ENCODE measurements around the gene NPIPB2. TPM values are rescaled to one million over a fixed set of nuclear protein-coding genes. Genes with fewer than 3 reads are reported as not detected.

Gene NPIPB2
- total RNA-seq, 1 experiment from 2014 or later = 10.3 TPM

GRCh38 chr16:11884035-11884434 is 57.8 kb downstream of the NPIPB2 start:
- TF ChIP-seq, protein P1, sequence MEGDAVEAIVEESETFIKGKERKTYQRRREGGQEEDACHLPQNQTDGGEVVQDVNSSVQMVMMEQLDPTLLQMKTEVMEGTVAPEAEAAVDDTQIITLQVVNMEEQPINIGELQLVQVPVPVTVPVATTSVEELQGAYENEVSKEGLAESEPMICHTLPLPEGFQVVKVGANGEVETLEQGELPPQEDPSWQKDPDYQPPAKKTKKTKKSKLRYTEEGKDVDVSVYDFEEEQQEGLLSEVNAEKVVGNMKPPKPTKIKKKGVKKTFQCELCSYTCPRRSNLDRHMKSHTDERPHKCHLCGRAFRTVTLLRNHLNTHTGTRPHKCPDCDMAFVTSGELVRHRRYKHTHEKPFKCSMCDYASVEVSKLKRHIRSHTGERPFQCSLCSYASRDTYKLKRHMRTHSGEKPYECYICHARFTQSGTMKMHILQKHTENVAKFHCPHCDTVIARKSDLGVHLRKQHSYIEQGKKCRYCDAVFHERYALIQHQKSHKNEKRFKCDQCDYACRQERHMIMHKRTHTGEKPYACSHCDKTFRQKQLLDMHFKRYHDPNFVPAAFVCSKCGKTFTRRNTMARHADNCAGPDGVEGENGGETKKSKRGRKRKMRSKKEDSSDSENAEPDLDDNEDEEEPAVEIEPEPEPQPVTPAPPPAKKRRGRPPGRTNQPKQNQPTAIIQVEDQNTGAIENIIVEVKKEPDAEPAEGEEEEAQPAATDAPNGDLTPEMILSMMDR (IDR thresholded peaks at IDR 0.05) = no peak
- TF ChIP-seq POLR2AphosphoS5 (IDR thresholded peaks at IDR 0.05; ENCODE audit: low read depth, low read length) (no peak), SIN3A (IDR thresholded peaks at IDR 0.05; ENCODE audit: borderline replicate concordance, insufficient read depth, low read depth, low read length) (no peak), REST (IDR thresholded peaks at IDR 0.05; ENCODE audit: insufficient read depth in 1 of 2, low read depth in 2 of 2, low read length in 1 of 2) (no peak), TCF7L2 (IDR thresholded peaks at IDR 0.05; ENCODE audit: low read depth, low read length) (no peak)
- no TSS peak for BruUV-seq (replicated peaks)
- CTCF ChIA-PET = no interaction called here
- H3K9me3 ChIP-seq (ENCODE audit: control insufficient read depth, insufficient read depth, low read depth, low read length) = no peaks in the 10 kb centered on the region
- H3K4me3 ChIP-seq (ENCODE audit: low read depth in 2 of 2, low read length in 2 of 2) = no peak overlapping the region
- POLR2A ChIA-PET = no interaction called here
- intact Hi-C loops (cut with micrococcal nuclease; ENCODE audit: unreplicated experiment) = no loop called here
- H3K4me1 ChIP-seq (ENCODE audit: control insufficient read depth, insufficient read depth, low read length) = no peaks in the 10 kb centered on the region
- no peak overlapping the region for H3K27ac ChIP-seq (ENCODE audit: low read length)
- H3K36me3 ChIP-seq (ENCODE audit: control insufficient read depth, insufficient read depth, low read length) = peaks cover 39% of the 10 kb centered on the region
- ATAC-seq (no peak), DNase-seq (ENCODE audit: low read depth, low spot score) (no peak)
- no peaks in the 10 kb centered on the region for H3K27me3 ChIP-seq (ENCODE audit: control insufficient read depth, insufficient read depth, low read length)
- in situ Hi-C loops (cut with HindIII; ENCODE audit: low pct_unique_long_range_greater_than_20kb, low sequenced_read_pairs) = no loop called here

DNA sequence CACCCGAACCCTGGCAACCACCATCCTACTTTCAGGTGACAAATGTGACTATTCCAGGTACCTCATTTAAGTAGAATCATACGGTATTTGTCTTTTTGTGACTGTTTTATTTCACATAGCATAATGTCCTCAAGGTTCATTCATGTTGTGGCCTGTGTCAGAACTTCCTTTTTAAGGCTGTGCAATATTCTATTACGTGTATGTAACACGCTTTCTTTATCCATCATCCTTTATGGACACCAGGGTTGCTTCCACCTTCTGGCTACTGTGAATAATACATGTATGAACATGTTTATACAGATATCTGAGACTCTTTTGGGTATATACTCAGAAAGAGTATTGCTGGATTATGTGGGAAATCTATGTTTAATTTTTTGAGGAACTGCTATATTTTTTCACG is 61.8 kb downstream of the NPIPB2 start:
- ATAC-seq (peak; percentile 7; the same call in 1 of the 2 replicates), DNase-seq (ENCODE audit: low read depth, low spot score) (no peak)
- Histone ChIP-seq H3K36me3 (ENCODE audit: control insufficient read depth, insufficient read depth, low read length) (peaks cover 42% of the 10 kb centered on the region), H3K27ac (ENCODE audit: low read length) (no peak overlapping the region), H3K4me3 (ENCODE audit: low read depth in 2 of 2, low read length in 2 of 2) (no peak overlapping the region), H3K27me3 (ENCODE audit: control insufficient read depth, insufficient read depth, low read length) (no peaks in the 10 kb centered on the region), H3K4me1 (ENCODE audit: control insufficient read depth, insufficient read depth, low read length) (no peaks in the 10 kb centered on the region), H3K9me3 (ENCODE audit: control insufficient read depth, insufficient read depth, low read depth, low read length) (no peaks in the 10 kb centered on the region)
- intact Hi-C loops (cut with micrococcal nuclease; ENCODE audit: unreplicated experiment) = no loop called here
- no peak for TF ChIP-seq SIN3A (IDR thresholded peaks at IDR 0.05; ENCODE audit: borderline replicate concordance, insufficient read depth, low read depth, low read length)
- no peak for TF ChIP-seq POLR2AphosphoS5 (IDR thresholded peaks at IDR 0.05; ENCODE audit: low read depth, low read length)
- no peak for TF ChIP-seq REST (IDR thresholded peaks at IDR 0.05; ENCODE audit: insufficient read depth in 1 of 2, low read depth in 2 of 2, low read length in 1 of 2)
- TF ChIP-seq TCF7L2 (IDR thresholded peaks at IDR 0.05; ENCODE audit: low read depth, low read length) = no peak
- TF ChIP-seq, protein P1 (IDR thresholded peaks at IDR 0.05) = no peak
- in situ Hi-C loops (cut with HindIII; ENCODE audit: low pct_unique_long_range_greater_than_20kb, low sequenced_read_pairs) = no loop called here
- TSS peak; percentile 53 for BruUV-seq (replicated peaks)
- ChIA-PET POLR2A (no interaction called here), CTCF (no interaction called here)

All from Panc1 (cell line).